Measurements from ENCODE around the gene THSD7B. TPM values are rescaled to one million over a fixed set of nuclear protein-coding genes. Genes with fewer than 3 reads are reported as not detected.
"Not testable (repeated sequence)": the region's sequence is repeated elsewhere in the genome, so short reads cannot be mapped to it uniquely, and the experiment has no call there.

Gene THSD7B
- total RNA-seq (2014; rRNA removed; shearing (Covaris generic)) = 0.64 TPM in 1 of 2 replicates, not detected in the other
- not detected in 2 replicates for polyA plus RNA-seq (2015; cell fraction: cytosol; rRNA removed)
- not detected in 2 replicates for polyA plus RNA-seq (2015; cell fraction: nucleus; rRNA removed)

- no peak for DNase-seq (ENCODE audit: low read depth, low spot score)
- in situ Hi-C loops (cut with HindIII; ENCODE audit: low pct_unique_long_range_greater_than_20kb, low sequenced_read_pairs) = no loop called here
Measured at GRCh38 chr2:136765256-136766072, at the start of gene THSD7B. Gene THSD7B, plus strand, starts transcription at chr2:136765545. Its CDS starts 116,634 bp downstream, at chr2:136882179.

- in situ Hi-C loops (cut with HindIII; ENCODE audit: low pct_unique_long_range_greater_than_20kb, low sequenced_read_pairs) = no loop called here
- no peak for DNase-seq (ENCODE audit: low read depth, low spot score)
Measured at GRCh38 chr2:136718273-136718672, 47.1 kb upstream of the THSD7B start.

GRCh38 chr2:136727973-136728699 lies 37.2 kb upstream of the THSD7B start:
- in situ Hi-C loops (cut with HindIII; ENCODE audit: low pct_unique_long_range_greater_than_20kb, low sequenced_read_pairs) = no loop called here
- no peak for DNase-seq (ENCODE audit: low read depth, low spot score)

GRCh38 chr2:136736236-136736635 lies 29.1 kb upstream of the THSD7B start:
- in situ Hi-C loops (cut with HindIII; ENCODE audit: low pct_unique_long_range_greater_than_20kb, low sequenced_read_pairs) = no loop called here
- no peak for DNase-seq (ENCODE audit: low read depth, low spot score)

- no peak for DNase-seq (ENCODE audit: low read depth, low spot score)
- in situ Hi-C loops (cut with HindIII; ENCODE audit: low pct_unique_long_range_greater_than_20kb, low sequenced_read_pairs) = no loop called here
Measured at GRCh38 chr2:136738044-136738443, 27.3 kb upstream of the THSD7B start.

- in situ Hi-C loops (cut with HindIII; ENCODE audit: low pct_unique_long_range_greater_than_20kb, low sequenced_read_pairs) = no loop called here
- DNase-seq (ENCODE audit: low read depth, low spot score) = no peak
Measured at GRCh38 chr2:136741471-136741870, 23.9 kb upstream of the THSD7B start.

GRCh38 chr2:136750065-136750464 lies 15.3 kb upstream of the THSD7B start:
- in situ Hi-C loops (cut with HindIII; ENCODE audit: low pct_unique_long_range_greater_than_20kb, low sequenced_read_pairs) = no loop called here

GRCh38 chr2:136751406-136751805 lies 13.9 kb upstream of the THSD7B start:
- no peak for DNase-seq (ENCODE audit: low read depth, low spot score)
- in situ Hi-C loops (cut with HindIII; ENCODE audit: low pct_unique_long_range_greater_than_20kb, low sequenced_read_pairs) = no loop called here

More at GRCh38 chr2:136750065-136750464, 15.3 kb upstream of the THSD7B start:
- DNase-seq (ENCODE audit: low read depth, low spot score) = no peak

- in situ Hi-C loops (cut with HindIII; ENCODE audit: low pct_unique_long_range_greater_than_20kb, low sequenced_read_pairs); DNase-seq (ENCODE audit: low read depth, low spot score): not testable (repeated sequence)
Measured at GRCh38 chr2:136758504-136758903, 6.8 kb upstream of the THSD7B start.

GRCh38 chr2:136764452-136765255 lies 691 bp upstream of the THSD7B start:
- no peak for DNase-seq (ENCODE audit: low read depth, low spot score)
- in situ Hi-C loops (cut with HindIII; ENCODE audit: low pct_unique_long_range_greater_than_20kb, low sequenced_read_pairs) = no loop called here

- in situ Hi-C loops (cut with HindIII; ENCODE audit: low pct_unique_long_range_greater_than_20kb, low sequenced_read_pairs) = no loop called here
Measured at GRCh38 chr2:136766073-136766404, 694 bp downstream of the THSD7B start.

GRCh38 chr2:136767030-136767429 lies 1.7 kb downstream of the THSD7B start:
- in situ Hi-C loops (cut with HindIII; ENCODE audit: low pct_unique_long_range_greater_than_20kb, low sequenced_read_pairs) = no loop called here
- no peak for DNase-seq (ENCODE audit: low read depth, low spot score)

More at GRCh38 chr2:136766073-136766404, 694 bp downstream of the THSD7B start:
- DNase-seq (ENCODE audit: low read depth, low spot score) = no peak

GRCh38 chr2:136769871-136770270 lies 4.5 kb downstream of the THSD7B start:
- DNase-seq (ENCODE audit: low read depth, low spot score) = no peak
- in situ Hi-C loops (cut with HindIII; ENCODE audit: low pct_unique_long_range_greater_than_20kb, low sequenced_read_pairs) = no loop called here

- in situ Hi-C loops (cut with HindIII; ENCODE audit: low pct_unique_long_range_greater_than_20kb, low sequenced_read_pairs) = no loop called here
- no peak for DNase-seq (ENCODE audit: low read depth, low spot score)
Measured at GRCh38 chr2:136770384-136770783, 5.0 kb downstream of the THSD7B start.

GRCh38 chr2:136777391-136777790 lies 12.0 kb downstream of the THSD7B start:
- no peak for DNase-seq (ENCODE audit: low read depth, low spot score)
- in situ Hi-C loops (cut with HindIII; ENCODE audit: low pct_unique_long_range_greater_than_20kb, low sequenced_read_pairs) = no loop called here

GRCh38 chr2:136783856-136784255 lies 18.5 kb downstream of the THSD7B start:
- in situ Hi-C loops (cut with HindIII; ENCODE audit: low pct_unique_long_range_greater_than_20kb, low sequenced_read_pairs) = no loop called here
- no peak for DNase-seq (ENCODE audit: low read depth, low spot score)

- DNase-seq (ENCODE audit: low read depth, low spot score) = no peak
- in situ Hi-C loops (cut with HindIII; ENCODE audit: low pct_unique_long_range_greater_than_20kb, low sequenced_read_pairs) = no loop called here
Measured at GRCh38 chr2:136785215-136785614, 19.9 kb downstream of the THSD7B start.

- in situ Hi-C loops (cut with HindIII; ENCODE audit: low pct_unique_long_range_greater_than_20kb, low sequenced_read_pairs) = no loop called here
- no peak for DNase-seq (ENCODE audit: low read depth, low spot score)
Measured at GRCh38 chr2:136787970-136788369, 22.6 kb downstream of the THSD7B start.

Data from SK-MEL-5 (cell line).